Dermis microvascular lymphatic vessel endothelial cell (primary cell): ENCODE data around the gene TRIOBP. TPM values are rescaled to one million over a fixed set of nuclear protein-coding genes. Genes with fewer than 3 reads are reported as not detected.

ENCODE experiments used
- DNase-seq, 2 donors: peaks; one replicate each; pipeline versions ENCODE4 v3.0.0 to v3.0.0-alpha.2; 2010; ENCODE audit warnings: low read depth in 2 of 2
- total RNA-seq: library from RNA; depleted of rRNA; stranded (reverse); fragments of >200 nt; gene quantifications from 2 replicates; pipeline ENCODE4 v1.2.1, GENCODE V29; 2014

Gene TRIOBP
- total RNA-seq, 1 donor from 2014 or later, result 95.9 TPM

GRCh38 chr22:37726241-37726887 lies 29.5 kb downstream of the TRIOBP start:
- no peak for DNase-seq

DNA sequence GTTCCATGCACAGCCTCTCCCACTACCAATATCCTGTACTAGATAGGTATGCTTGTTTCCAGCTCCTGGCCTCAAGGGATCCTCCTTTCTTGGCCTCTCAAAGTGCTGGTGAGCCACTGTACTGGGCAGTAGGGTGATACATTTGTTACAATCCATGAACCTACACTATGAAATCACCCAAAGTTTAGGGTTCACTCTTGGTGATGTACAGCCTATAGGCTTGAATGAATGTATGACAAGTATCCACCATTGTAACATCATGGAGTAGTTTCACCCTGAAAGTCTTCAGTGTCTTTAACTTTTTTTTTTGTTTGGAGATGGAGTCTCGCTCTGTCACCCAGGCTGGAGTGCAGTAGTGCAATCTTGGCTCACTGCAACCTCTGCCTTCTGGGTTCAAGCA lies 31.8 kb downstream of the TRIOBP start:
- DNase-seq, result no peak

GRCh38 chr22:37731804-37732471 lies 35.1 kb downstream of the TRIOBP start:
- no peak for DNase-seq

- no peak for DNase-seq
These were observed 36.1 kb downstream of the TRIOBP start for GRCh38 chr22:37732699-37733607.

GRCh38 chr22:37733625-37734401 lies 37.0 kb downstream of the TRIOBP start:
- no peak for DNase-seq

GRCh38 chr22:37734402-37734700 lies 37.5 kb downstream of the TRIOBP start:
- no peak for DNase-seq

DNA sequence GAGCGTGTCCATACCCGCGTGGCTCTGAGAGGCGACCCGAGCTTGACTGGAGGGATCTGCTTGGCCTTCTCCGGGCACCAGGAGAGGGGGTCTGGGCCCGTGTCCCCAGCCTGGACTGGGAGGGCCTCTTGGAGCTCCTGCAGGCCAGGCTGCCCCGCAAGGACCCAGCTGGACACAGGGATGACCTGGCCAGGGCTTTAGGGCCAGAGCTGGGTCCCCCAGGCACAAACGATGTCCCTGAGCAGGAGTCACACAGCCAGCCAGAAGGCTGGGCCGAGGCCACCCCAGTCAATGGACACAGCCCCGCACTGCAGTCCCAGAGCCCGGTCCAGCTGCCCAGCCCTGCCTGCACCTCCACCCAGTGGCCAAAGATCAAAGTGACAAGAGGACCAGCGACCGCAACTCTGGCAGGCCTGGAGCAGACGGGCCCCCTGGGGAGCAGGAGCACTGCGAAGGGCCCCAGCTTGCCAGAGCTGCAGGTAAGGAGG lies 38.2 kb downstream of the TRIOBP start:
- DNase-seq, result peak; percentile 33 to 50

- DNase-seq, result no peak
These were observed 42.2 kb downstream of the TRIOBP start for GRCh38 chr22:37739035-37739434.

GRCh38 chr22:37739611-37740049 lies 42.8 kb downstream of the TRIOBP start:
- DNase-seq, result no peak

- no peak for DNase-seq
These were observed 43.8 kb downstream of the TRIOBP start for GRCh38 chr22:37740455-37741311.

GRCh38 chr22:37741312-37741795 lies 44.5 kb downstream of the TRIOBP start:
- DNase-seq, result no peak

DNA sequence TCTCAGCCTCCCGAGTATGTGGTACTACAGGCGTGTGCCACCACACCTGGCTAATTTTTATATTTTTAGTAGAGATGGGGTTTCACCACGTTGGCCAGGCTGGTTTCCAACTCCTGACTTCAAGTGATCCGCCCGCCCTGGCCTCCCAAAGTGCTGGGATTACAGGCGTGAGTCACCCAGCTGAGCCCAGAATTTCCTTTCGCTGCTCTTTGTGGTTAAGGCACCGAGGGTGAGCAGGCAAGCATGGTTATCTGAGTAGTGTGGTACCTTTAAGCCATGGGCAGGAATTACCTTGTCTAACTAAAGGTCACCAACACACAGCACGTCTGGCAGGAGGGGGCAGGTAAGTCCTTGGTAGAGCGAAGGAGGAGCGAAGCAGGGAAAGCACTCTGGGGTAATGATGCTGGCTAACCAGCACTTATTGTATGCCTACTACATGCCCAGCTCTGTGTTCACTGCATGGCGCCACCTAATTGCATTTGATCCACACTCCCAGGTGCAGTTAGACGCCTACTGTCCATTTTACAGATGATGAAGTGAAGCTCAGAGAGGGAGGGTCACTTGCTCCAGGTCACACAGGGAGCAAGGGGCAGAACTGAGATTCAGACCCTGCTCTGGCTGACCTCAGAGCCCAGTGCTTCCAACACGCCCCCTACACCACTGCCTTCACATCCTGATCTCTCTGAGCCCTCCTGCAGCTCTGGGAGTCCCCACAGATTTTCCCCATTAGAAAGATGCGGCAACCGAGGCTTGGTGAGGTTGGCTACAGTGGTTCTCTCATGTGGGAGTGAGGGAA lies 45.7 kb downstream of the TRIOBP start:
- peak in 1 of 2 donors; percentile 41 for DNase-seq

DNA sequence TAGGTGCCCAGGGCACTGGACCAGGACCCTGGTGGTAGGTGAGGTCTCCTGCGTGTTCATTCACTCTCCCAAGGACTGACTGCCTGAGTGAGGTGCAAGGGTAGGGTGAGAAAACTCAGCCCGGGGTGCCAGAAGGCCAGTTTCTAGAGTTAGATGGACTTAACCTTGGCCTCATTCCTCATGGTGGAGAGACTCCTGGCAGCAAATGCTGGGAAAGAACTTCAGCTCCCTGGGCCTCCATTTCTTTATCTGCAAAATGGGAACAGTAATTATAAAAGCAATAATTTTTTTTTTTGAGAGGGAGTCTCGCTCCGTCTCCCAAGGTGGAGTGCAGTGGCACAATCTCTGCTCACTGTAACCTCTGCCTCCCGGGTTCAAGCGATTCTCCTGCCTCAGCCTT lies 47.7 kb downstream of the TRIOBP start:
- DNase-seq, result no peak

GRCh38 chr22:37745548-37746365 lies 48.9 kb downstream of the TRIOBP start:
- DNase-seq, result peak; percentile 55 to 89

DNA sequence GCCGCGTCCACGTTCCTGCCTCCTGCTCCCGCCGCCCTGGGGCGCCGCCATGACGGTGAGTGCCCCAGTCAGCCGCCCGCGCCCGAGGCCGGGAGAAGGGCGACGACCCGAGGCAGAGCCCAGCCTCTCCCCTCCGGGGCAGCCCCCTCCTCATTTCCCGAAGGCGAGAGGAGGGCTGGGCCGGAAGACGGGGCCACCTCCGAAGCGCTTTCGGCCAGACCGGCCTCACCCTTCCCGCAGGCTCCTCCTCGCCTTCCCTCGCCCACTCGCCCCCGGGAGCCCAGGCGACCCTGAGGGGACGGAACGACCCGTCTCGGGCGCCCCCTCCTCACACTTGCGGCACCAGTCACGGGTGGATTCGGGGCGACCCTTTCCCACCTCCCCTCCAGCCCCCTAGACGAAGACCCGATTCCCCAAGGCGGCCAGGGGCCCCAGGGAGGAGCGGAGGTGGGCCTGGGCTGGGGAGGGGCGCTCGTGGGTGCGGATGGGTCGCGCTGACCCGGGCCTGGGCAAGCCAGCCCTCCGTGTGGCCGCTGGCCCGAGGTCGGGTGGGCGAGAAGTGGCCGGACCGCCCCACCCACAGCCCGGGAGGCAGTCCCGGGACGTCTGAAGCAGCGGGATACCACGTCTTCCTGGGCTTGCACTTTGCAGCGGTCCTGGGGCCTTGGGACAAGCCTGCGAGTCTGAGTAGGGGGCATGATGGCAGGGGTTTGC lies 49.7 kb downstream of the TRIOBP start:
- no peak for DNase-seq

GRCh38 chr22:37747080-37747714 lies 50.3 kb downstream of the TRIOBP start:
- DNase-seq, result peak; percentile 54 to 77

GRCh38 chr22:37747715-37748100 lies 50.9 kb downstream of the TRIOBP start:
- DNase-seq, result no peak
